Endothelial cell (in vitro differentiated cells): ENCODE data around the gene MAFB. TPM values are rescaled to one million over a fixed set of nuclear protein-coding genes. Genes with fewer than 3 reads are reported as not detected.
A peak's percentile ranks its signal among the peaks of the same experiment; 100 is the strongest.

Source experiments
- DNase-seq: peaks from one replicate; pipeline ENCODE4 v3.0.0; 2021; ENCODE audit warnings: low spot score
- H3K27ac Mint-ChIP-seq: one replicate; pipeline ENCODE4 v1.8.0; 2021; ENCODE audit warnings: mixed read lengths, inconsistent platforms; ENCODE audit not compliant: unreplicated experiment
- H3K27me3 Mint-ChIP-seq: one replicate; pipeline ENCODE4 v1.8.0; 2021; ENCODE audit warnings: mild to moderate bottlenecking, moderate library complexity, mixed read lengths, inconsistent platforms; ENCODE audit not compliant: unreplicated experiment
- H3K36me3 Mint-ChIP-seq: one replicate; pipeline ENCODE4 v1.8.0; 2021; ENCODE audit warnings: mild to moderate bottlenecking, low read depth, mixed read lengths, inconsistent platforms; ENCODE audit not compliant: unreplicated experiment
- H3K4me1 Mint-ChIP-seq: one replicate; pipeline ENCODE4 v1.8.0; 2021; ENCODE audit warnings: mild to moderate bottlenecking, mixed read lengths, inconsistent platforms; ENCODE audit not compliant: unreplicated experiment
- H3K4me3 Mint-ChIP-seq: one replicate; pipeline ENCODE4 v1.8.0; 2021; ENCODE audit warnings: mild to moderate bottlenecking, mixed read lengths, inconsistent platforms; ENCODE audit not compliant: unreplicated experiment
- H3K9me3 Mint-ChIP-seq: one replicate; pipeline ENCODE4 v1.8.0; 2021; ENCODE audit warnings: mixed read lengths, inconsistent platforms; ENCODE audit not compliant: unreplicated experiment
- CTCF ChIP-seq: fragments of 200-600 bp; sonication (generic); IDR thresholded peaks from one replicate; pipeline ENCODE4 v1.5.0; 2021; ENCODE audit warnings: antibody characterized with exemption; ENCODE audit not compliant: unreplicated experiment
- total RNA-seq: library from RNA; stranded (reverse); fragmentation: NEBNext Ultra II Directional; extraction: Animal tissue kit (Norgen Biotek cat#: 25700); gene quantifications from one replicate; pipeline ENCODE4 v1.2.1, GENCODE V29; 2021; ENCODE audit not compliant: unreplicated experiment

Gene MAFB
- total RNA-seq, 1 donor from 2014 or later, result 2.1 TPM

- Mint-ChIP-seq H3K4me1 (peaks cover 17% of the 10 kb centered on the region), H3K9me3 (no peaks in the 10 kb centered on the region), H3K36me3 (no peaks in the 10 kb centered on the region), H3K27ac (no peak overlapping the region), H3K27me3 (peaks cover 36% of the 10 kb centered on the region), H3K4me3 (peak overlapping the region; percentile 73)
- no peak for TF ChIP-seq CTCF
- DNase-seq, result no peak
Observed at GRCh38 chr20:40686893-40687292, 2.1 kb downstream of the MAFB start.

GRCh38 chr20:40686434-40686882 lies 2.6 kb downstream of the MAFB start:
- DNase-seq, result no peak
- Mint-ChIP-seq H3K27ac (no peak overlapping the region), H3K4me3 (peak overlapping the region; percentile 73), H3K4me1 (peaks cover 16% of the 10 kb centered on the region), H3K9me3 (no peaks in the 10 kb centered on the region), H3K36me3 (no peaks in the 10 kb centered on the region), H3K27me3 (peaks cover 33% of the 10 kb centered on the region)
- TF ChIP-seq CTCF, result no peak

- DNase-seq, result no peak
- Mint-ChIP-seq H3K4me3 (no peak overlapping the region), H3K36me3 (no peaks in the 10 kb centered on the region), H3K4me1 (peaks cover 12% of the 10 kb centered on the region), H3K27me3 (peaks cover 33% of the 10 kb centered on the region), H3K27ac (no peak overlapping the region), H3K9me3 (no peaks in the 10 kb centered on the region)
- TF ChIP-seq CTCF, result no peak
Observed at GRCh38 chr20:40685349-40685748, 3.7 kb downstream of the MAFB start.

- Mint-ChIP-seq H3K36me3 (no peaks in the 10 kb centered on the region), H3K4me1 (peaks cover 12% of the 10 kb centered on the region), H3K27me3 (peaks cover 35% of the 10 kb centered on the region), H3K9me3 (no peaks in the 10 kb centered on the region), H3K4me3 (peak overlapping the region; percentile 77), H3K27ac (no peak overlapping the region)
- no peak for TF ChIP-seq CTCF
- no peak for DNase-seq
Observed at GRCh38 chr20:40683894-40684268, 5.2 kb downstream of the MAFB start.

- Mint-ChIP-seq H3K36me3 (no peaks in the 10 kb centered on the region), H3K27me3 (peaks cover 33% of the 10 kb centered on the region), H3K4me3 (peak overlapping the region; percentile 77), H3K27ac (no peak overlapping the region), H3K4me1 (peaks cover 12% of the 10 kb centered on the region), H3K9me3 (no peaks in the 10 kb centered on the region)
- TF ChIP-seq CTCF, result no peak
- peak; percentile 42 for DNase-seq
Observed at GRCh38 chr20:40683221-40683893, 5.7 kb downstream of the MAFB start.
